Measurements from ENCODE around the gene RAD51B.

DNA sequence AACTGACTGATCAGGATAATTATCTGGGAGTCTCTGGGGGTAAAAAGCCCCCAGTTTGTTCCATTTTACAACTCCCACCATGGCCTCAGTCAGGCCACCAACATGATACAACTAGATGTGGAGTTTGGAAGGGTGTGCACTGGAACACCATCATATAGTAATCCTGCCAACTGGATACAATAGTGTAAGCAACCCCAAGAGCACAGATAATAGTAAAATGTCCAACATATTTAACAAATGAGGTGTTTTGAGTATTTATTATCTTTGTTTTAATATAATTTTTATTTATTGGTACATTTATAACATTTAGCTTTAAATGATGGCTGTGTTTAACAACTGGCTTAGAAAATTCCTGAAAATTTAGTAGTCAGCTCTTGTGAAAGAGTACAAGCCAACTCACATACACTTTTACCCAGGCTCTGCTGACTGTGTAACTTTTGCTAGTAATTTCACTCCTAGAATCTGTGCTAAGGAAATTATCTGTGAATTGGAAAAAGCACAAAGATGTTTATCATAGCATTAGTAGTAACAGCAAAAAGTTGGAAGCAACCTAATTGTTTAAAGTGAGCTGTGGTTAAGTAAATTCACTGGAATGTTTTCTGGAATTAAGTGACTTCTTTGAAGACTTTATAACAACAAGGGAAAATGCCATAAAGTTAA lies 196.8 kb downstream of the RAD51B start:
- TF ChIP-seq, protein P1, sequence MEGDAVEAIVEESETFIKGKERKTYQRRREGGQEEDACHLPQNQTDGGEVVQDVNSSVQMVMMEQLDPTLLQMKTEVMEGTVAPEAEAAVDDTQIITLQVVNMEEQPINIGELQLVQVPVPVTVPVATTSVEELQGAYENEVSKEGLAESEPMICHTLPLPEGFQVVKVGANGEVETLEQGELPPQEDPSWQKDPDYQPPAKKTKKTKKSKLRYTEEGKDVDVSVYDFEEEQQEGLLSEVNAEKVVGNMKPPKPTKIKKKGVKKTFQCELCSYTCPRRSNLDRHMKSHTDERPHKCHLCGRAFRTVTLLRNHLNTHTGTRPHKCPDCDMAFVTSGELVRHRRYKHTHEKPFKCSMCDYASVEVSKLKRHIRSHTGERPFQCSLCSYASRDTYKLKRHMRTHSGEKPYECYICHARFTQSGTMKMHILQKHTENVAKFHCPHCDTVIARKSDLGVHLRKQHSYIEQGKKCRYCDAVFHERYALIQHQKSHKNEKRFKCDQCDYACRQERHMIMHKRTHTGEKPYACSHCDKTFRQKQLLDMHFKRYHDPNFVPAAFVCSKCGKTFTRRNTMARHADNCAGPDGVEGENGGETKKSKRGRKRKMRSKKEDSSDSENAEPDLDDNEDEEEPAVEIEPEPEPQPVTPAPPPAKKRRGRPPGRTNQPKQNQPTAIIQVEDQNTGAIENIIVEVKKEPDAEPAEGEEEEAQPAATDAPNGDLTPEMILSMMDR (IDR thresholded peaks at IDR 0.05): no peak
- TF ChIP-seq POLR2A (IDR thresholded peaks at IDR 0.05): no peak
